Caki2 (cell line): ENCODE data around the gene GNPDA1. TPM values are rescaled to one million over a fixed set of nuclear protein-coding genes. Genes with fewer than 3 reads are reported as not detected.

Source experiments
- total RNA-seq: library from RNA; depleted of rRNA; stranded (reverse); fragments of >200 nt; shearing (Covaris generic); gene quantifications from 2 replicates; pipeline ENCODE4 v1.2.3, GENCODE V29; 2014; ENCODE audit warnings: low replicate concordance; rRNA removed

GNPDA1 gene
- total RNA-seq, 1 experiment from 2014 or later: 123 TPM

Other genes with a start within 250 kb of the GNPDA1 start
- gene PCDH1, start 134.6 kb downstream of the GNPDA1 start, total RNA-seq: 27.3 and 41.1 TPM in 2 replicates
- 32.0 and 42.4 TPM in 2 replicates for gene DELE1, start 89.2 kb downstream of the GNPDA1 start, total RNA-seq
- not detected in 2 replicates for gene PCDH12, start 54.8 kb downstream of the GNPDA1 start, total RNA-seq
- gene RNF14, start 43.9 kb downstream of the GNPDA1 start, total RNA-seq: 103 and 126 TPM in 2 replicates
- gene NDFIP1, start 95.8 kb upstream of the GNPDA1 start, total RNA-seq: 99.1 and 132 TPM in 2 replicates